Measurements from ENCODE around the gene ACTRT2.

- TF ChIP-seq CTCF (conservative IDR thresholded peaks at IDR 0.05) = no peak
- no peak for TF ChIP-seq ZFX (IDR thresholded peaks at IDR 0.05)
Observed at GRCh38 chr1:3064901-3065300, 43.6 kb downstream of the ACTRT2 start.

Measured in C4-2B (cell line).